ENCODE results near the gene EDA.

DNA sequence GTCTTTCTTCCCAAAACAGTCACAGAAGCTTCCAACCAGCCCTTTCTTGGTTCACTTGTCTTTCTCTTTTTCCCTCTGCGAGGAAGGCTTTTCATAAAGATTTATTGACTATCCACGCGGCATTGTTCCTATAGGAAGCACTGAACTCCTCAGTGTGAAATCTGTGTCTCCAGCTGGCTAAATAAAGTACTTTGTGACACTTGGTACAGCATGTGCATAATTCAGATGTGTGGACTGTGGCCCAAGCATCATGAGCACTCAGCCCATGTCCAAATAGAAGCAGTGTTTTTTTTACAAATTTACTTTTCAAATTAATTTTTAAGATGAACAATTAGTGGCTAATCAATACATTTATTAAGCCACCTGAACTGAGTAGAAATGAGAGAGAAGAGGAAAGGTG, 146.4 kb downstream of the EDA start:
- TF ChIP-seq, protein P1, sequence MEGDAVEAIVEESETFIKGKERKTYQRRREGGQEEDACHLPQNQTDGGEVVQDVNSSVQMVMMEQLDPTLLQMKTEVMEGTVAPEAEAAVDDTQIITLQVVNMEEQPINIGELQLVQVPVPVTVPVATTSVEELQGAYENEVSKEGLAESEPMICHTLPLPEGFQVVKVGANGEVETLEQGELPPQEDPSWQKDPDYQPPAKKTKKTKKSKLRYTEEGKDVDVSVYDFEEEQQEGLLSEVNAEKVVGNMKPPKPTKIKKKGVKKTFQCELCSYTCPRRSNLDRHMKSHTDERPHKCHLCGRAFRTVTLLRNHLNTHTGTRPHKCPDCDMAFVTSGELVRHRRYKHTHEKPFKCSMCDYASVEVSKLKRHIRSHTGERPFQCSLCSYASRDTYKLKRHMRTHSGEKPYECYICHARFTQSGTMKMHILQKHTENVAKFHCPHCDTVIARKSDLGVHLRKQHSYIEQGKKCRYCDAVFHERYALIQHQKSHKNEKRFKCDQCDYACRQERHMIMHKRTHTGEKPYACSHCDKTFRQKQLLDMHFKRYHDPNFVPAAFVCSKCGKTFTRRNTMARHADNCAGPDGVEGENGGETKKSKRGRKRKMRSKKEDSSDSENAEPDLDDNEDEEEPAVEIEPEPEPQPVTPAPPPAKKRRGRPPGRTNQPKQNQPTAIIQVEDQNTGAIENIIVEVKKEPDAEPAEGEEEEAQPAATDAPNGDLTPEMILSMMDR (IDR thresholded peaks at IDR 0.05) = no peak
- TF ChIP-seq POLR2AphosphoS5 (IDR thresholded peaks at IDR 0.05; ENCODE audit: insufficient read depth in 1 of 2, low read depth in 1 of 2) (no peak), POLR2A (IDR thresholded peaks at IDR 0.05) (no peak)

All from vagina (tissue), 2 donors.